Endometrial microvascular endothelial cells (primary cell): Measurements from ENCODE around the gene RAX. TPM values are rescaled to one million over a fixed set of nuclear protein-coding genes. Genes with fewer than 3 reads are reported as not detected.

ENCODE experiments used
- in situ Hi-C: cut with HindIII; loops from 2 replicates; pipeline ENCODE4 v1.10.0; 2017; ENCODE audit warnings: low sequenced_read_pairs, low pct_unique_long_range_greater_than_20kb; ENCODE audit errors: inconsistent ontology term
- total RNA-seq: library from RNA; depleted of rRNA; stranded (reverse); fragments of >200 nt; gene quantifications from one replicate; pipeline ENCODE4 v1.2.3, GENCODE V29; 2015; ENCODE audit errors: inconsistent ontology term

Gene RAX
- not detected for total RNA-seq

DNA sequence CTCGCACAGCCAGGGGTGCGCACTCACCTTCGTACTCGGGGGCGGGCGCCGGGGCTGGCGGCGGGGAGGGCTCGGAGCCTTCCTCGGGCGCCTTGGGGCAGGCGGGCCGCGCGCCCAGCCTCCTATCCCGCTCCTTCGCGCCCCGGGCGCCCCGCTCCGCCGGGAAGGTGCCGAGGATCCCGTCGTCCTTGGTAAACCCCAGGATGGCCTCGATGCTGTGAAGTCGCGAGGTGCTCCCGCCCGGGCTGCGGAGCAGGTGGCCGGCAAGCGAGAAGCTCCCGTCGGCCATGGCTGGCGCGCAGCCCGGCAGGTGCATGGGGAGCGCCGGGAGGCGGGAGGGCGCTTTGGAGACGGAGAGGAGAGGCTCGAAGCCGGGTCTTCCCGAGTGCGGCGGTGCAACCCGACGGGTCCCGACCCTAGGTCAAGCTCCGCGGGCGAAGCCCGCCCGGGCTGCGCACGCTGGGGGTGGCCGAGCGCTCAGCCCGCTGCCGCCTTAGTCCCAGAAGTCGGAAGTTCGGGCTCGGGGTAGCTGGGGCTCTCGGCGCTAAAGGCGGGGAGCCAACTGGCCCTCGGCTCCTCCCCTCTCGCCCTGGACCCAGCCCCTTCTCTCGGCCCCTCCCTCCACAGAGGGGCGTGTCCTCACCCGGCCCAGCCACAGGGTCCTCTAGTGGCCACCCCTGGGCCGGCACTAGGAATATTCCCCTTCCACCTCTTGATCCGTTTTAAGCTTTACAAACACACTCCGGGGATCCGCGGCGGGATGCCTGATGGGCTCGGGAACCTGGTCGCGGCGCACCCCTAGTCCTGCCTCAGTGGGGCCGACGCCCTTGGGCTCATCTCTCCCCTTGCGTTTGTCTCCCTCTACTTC is at the start of gene RAX:
Gene RAX, minus strand, starts transcription at position 564 of the 868 bp plus-strand sequence. Its CDS starts 248 bp downstream, at position 316.
- in situ Hi-C loops, result no loop called here

DNA sequence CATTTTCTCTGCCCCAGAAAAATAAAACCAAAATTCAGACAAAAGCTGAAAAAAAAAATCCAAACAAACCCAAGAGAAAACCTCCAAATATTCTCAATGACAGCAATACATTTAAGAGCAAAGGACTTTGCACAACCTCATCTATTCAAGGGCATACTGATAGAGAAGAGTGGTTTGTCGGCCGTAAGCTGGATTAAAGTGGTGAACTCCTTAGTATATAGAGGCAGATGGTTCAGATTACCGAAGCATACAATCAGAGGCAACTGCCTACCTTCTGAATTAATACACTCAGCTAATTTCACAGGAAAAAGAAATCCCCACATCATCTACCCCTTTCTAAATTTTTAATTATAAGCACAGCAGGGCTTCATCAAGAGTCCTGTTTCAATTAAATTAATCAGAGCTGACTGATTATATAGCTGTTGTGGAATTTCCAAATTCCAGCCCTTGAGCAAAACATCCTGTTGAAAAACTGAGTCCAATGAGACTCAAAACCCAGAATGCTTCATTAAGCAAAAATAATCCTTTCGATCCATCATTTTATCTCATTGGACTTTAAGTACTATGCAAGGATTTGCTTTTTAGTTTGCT is 45.3 kb upstream of the RAX start, which contains the start of gene CPLX4:
Gene CPLX4, minus strand, starts transcription at position 190 of the 591 bp plus-strand sequence. Its CDS starts 187 bp downstream, at position 3.
- in situ Hi-C loops, result no loop called here

DNA sequence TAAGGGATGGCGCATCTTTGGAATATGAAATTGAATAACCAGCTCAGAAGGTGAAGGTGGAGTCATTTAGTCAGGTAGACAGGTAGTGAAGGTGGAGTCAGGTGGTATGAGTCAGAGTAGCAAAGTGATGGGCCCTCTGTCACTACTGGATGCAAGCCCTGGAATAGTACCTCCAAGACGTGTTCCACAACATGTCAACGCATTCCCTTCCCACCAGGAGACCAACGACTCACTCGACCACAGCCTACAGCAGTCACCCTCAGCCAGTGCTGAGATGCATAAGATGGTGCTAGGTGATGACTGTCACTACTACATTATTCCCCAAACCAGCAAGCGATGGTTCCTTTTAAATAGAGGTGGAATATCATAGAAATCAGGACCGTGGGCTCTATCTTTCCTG is 38.4 kb upstream of the RAX start:
- in situ Hi-C loops, result no loop called here

DNA sequence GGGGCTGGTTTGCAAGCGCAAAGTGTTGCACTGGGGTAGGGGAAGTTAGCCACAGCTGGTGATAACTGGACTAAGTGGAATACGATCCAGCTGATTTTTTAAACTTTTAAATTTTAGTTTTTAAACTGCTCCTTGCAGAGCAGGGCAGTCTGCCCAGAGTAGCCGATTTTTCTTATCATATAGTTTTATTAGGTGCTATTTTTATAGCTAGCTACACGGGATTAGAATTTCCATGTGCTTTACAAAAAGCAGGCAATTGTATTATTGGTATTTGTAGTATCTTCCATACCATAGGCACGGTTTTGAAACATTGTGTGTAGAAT is 35.6 kb upstream of the RAX start:
- in situ Hi-C loops, result no loop called here

DNA sequence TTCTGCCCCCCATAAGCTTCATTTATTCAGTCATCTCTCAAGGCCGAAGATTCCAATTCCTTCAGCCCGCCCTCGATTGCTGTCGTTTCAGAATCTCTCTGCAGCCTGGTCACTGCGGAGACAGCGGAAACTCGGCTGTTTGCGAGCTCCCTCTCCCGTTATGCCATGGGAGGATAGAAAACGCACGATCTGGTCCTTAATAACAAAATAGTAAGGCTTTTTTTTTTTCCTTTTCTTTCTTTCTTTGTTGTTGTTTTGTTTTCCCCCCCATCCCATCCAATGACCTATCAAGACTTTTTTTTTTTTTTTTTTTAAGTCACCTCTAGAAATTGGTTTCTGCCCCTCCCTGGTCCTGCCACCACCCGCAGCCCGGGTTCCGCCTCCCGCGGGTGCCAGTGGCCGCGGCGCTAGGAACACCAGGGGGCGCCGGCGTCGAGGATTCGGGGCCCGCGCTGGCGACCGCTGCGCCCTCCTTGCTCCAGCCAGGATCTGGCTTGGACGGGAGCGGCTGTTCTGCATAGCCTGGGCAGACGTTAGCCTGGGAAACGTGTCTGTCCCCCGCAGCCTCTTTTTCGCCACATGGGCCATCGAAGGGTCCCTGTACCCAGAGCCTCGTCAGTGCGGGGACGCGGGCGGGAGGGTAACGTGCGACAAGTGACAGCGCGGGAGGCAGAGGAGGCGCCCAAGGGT is 35.1 kb upstream of the RAX start:
- in situ Hi-C loops, result no loop called here

DNA sequence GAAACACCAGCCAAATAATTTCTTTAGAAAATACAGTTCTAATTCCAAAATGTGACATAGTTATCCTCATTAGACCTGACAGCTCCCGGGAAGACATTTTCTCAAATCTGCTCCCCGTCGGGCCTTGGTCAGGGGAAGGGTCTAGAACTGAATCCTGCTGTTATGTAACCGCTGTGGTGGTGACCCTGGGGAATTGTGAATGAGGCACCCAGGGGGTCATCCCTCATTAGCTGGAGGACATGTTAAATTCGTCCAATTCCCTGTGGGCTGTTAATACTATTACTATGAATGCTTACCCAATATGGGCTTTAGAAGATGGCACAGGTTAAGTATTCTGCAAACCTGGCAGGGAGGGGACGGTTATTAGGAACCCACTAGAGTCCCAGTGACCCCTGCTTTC is 33.4 kb upstream of the RAX start:
- in situ Hi-C loops, result no loop called here

DNA sequence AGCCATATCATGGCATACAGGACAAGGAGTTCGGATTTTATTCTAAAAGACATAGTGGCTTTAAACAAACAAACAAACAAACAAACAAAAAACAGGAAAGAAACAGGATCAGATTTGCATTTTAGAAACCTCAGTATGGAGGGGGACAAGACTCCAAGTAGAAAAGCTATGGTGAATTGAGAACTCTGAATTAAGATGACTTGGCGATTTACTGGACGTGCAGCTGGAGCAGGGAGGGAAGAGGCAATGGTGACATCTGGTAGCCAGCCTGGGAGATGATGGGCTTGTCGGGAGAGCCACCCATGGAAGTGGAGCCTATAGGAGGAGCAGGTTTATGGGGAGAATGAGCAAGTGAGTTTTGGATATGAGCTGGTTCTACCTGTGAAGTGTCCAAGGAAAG is 32.0 kb upstream of the RAX start:
- in situ Hi-C loops, result no loop called here

DNA sequence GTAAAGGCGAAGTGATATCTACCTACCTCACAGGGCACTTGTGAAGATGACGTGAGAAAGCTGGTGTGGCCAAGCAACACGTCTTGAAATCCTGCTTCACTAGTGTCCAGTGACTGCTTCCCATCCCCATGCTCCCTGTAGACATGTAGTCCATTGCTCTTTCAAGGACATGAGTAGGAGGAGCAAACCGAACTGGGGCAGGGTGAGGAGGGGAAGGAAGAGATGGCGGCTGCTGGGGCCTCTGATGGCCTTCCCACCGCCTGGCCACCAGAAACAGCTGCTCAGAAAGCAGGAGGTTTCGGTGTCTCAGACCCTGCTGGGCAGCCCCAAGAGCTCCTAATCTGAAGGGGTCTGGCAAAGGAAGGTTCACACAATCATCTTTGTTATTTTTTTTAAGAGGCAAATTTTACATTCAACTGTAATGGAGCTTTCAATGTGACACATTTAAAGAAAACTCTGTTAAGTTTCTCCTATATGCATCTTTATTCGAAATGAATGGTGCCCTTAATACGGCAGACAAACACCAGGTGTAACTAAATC is 30.5 kb upstream of the RAX start:
- in situ Hi-C loops, result no loop called here

DNA sequence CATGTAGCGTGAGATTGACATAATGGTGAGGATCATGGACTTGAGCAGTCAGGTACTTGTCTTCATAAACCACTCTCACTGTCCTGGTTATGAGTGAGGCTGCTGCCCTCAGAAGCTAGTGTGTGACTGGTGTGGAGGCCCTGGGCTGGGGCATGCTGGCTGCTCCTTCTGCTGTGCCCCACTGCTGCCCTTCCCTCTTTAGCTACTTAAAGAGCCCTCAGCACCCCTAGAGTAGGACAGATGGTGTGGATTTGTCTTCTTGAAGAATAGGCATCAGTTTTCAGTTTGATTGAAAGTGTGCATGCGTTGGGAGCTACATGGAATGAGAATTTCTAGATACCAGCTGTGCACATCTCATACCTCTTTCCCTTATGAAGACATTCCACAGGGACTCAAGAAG is 29.8 kb upstream of the RAX start:
- in situ Hi-C loops, result no loop called here

DNA sequence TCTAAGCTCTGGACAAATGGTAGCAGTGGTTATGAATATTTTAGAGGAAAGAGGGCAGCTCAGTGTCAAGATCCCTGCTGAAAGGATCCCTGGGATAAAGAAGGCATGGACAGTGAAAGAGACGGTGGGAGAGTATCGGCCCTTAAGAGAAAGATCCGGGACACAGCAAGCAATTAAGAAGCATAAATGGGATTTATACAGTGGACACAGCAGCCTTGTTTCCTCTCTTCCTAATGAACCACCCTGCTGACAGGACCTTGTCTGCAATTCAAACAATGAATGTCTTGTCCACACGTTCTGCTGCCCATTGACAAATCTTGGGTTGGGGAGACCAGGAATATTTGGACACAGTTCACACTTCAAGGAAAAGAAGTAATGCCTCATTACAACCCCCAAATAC is 28.7 kb upstream of the RAX start:
- in situ Hi-C loops, result no loop called here

DNA sequence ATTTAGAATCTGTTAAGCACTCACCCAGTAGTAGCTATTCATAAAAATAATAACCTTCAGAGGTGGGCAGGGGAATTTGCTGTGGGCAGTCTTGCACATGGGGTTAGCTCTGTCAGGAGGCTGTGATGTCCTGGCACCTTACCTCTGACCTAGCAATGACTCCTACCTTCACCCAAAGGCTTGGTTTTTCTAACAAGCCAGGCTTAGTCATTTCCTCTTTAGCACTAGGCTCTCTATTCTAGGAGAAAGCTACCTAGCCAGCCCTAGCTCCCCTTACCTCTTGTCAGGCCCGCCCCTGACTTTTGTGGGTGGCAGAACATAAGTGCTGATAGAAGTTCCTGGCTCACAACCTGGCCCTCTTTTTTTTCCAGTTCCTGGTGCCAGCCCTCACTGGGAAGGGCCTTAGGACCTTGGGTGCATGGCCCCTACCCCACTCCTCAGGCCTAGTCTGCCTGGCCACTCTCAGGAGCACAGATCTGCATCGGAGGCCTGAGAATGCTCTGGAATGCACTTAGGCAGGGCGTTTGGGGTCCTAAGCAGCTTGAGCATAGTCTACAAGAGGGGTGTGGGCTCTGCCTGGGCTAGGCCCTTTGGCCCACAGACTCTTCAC is 27.5 kb upstream of the RAX start:
- in situ Hi-C loops, result no loop called here

DNA sequence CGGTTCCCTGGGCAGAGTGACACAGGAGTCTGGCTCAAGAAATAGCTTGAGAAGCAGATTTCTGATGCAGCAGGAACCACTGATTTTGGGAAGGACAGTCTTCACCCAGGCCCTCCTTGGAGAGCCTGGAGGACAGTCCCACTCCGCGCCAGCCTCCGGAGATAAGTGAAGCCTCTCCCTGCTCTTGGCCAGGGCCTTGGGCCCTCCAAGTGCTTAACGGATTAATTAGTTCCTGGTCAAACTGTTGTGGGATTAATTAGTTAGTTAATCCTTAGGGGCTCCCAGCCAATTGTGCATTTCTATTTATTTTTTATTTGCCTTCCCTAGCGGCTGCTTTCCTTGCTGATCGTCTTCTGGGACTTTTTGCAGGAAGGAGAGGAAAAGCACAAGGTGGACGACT is 25.6 kb upstream of the RAX start:
- in situ Hi-C loops, result no loop called here

DNA sequence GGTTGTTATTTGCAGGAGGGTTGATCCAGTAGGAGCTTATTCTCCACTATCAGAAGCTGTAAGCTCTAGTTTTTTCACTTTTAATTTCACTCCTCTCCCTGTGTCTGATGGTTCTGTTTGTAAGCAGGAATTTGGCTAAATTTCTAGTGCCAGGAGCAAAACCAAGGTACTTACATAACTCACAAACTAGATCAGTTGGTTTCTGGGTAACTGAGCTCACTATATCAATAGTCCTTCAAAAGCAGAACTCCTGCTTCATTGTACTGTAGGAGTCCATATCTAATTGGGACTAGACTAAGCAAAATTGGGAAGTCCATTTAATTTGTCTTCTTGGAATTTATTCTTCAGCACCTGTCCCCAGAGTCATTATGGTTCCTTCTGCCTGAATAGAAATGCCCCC is 20.1 kb upstream of the RAX start:
- in situ Hi-C loops, result no loop called here

DNA sequence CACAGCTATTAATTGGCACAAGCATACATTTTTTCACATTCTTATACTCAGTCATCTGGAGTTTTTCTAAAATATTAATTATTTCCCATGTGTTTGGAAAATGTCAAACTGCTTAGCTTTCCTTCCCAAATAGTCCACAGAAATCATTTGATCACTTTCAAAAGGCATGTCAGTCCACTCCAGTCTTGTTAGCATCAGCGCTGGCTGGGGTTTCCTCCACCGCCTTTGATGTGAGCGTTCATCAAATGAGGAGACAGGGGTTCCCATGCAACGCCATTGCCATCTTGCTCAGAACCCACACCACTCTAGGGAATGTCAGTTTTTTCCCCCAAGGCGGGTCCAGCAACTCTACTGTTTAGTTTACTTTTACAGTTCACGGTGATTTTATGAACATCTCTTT is 13.1 kb upstream of the RAX start:
- in situ Hi-C loops, result no loop called here

DNA sequence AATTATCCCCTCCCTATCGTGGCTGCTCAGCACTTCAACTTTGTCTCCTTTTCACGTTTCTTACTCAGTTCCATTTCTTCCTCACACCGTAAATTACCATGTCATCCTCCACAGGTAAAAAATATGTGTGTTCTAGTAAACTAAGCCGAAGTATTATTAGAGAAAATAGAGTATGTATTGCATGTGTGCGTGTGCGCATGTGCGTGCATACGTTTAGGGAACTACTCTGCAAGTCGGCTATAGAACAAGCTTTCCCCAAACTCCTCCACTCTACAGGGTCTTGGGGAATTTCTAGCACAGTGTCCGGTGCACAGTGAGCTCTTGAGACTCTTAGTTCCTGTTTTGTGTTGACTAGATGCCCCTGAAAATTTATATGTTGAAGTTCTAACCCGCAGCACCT is 9.1 kb upstream of the RAX start:
- in situ Hi-C loops, result no loop called here

DNA sequence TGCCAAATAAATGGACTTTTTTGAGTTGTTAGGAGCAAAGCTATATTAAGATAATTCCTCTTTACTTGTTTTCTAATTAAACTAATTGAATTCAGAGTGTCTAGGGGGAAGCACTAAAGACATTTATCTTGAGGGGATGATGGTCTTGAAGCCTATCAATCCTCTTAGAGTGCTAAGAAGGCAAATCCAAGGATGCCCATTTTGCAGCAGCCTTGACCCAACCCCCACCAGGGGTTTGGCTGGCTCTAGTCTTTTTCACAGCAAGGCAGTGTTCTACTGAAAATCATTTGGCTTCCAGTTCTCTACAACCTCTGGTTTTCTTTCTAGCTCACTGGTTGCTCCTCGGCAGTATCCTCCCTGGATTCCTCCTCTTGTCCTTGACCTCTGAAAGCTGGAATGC is 6.5 kb upstream of the RAX start:
- in situ Hi-C loops, result no loop called here

DNA sequence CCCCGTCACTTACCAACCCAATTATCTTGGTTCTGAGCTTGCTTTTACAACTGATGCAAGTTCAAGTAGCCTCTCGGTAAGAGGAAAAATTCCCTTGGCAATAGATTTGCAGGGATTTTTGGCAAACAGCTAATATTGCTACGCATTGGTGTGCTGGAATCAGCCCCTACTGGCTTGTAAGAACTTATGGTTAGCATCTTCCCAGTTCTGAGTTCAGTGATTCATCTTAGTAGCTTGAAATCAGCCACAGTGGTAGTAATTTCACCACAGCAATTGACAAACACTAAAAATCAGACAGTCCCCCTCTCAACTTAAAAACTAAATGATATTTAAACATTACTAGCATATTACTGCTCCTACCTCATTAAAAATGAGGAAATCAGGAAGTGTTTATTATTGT is 5.9 kb upstream of the RAX start:
- in situ Hi-C loops, result no loop called here

DNA sequence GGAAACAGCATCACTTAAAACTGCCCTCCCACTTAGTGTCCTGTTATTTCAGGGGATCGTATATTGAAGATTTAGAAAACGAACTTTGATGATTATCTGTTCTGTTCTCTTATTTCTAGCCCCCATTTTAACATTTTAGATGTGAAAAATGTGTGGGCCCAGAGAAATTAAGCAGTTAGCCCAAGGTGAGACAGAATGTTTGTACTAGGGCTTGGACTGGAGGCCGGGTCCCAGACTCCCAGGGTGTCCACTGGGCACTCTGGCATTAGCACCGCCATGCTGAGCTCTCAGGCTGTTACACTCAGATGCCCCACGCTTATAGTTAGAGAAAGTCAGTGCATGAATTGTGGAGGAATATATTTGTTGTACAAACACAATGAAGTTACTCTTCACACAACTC is 5.5 kb upstream of the RAX start:
- in situ Hi-C loops, result no loop called here

DNA sequence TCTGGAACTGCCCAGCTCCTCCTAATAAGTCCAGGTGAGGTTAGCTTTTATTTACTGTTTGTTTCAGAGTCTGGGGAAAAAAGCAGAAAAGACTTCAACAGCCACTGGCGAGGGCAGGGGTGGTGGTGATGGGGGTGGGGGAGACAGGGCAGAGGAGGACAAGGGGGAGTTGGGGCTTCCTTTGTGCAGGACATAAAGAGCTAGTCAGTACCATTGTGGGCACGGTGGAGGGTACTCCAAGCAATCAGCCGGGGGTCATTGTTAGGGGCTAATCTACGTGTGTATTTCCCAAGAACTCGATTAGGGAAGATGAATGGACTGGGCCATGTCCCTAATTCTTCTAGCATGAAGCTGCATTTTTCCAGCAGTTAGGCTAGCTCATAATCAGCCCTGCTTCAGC is 2.8 kb upstream of the RAX start:
- in situ Hi-C loops, result no loop called here
